ENCODE results near the gene TTN.

- TF ChIP-seq POLR2A (IDR thresholded peaks at IDR 0.05) (no peak), EP300 (IDR thresholded peaks at IDR 0.05) (no peak), CTCF (IDR thresholded peaks at IDR 0.05) (no peak)
Observed at GRCh38 chr2:178635897-178636296, 171.3 kb downstream of the TTN start.

Data from suprapubic skin (tissue), 3 donors.